Measurements from ENCODE around the gene OBSCN.

The OBSCN gene

DNA sequence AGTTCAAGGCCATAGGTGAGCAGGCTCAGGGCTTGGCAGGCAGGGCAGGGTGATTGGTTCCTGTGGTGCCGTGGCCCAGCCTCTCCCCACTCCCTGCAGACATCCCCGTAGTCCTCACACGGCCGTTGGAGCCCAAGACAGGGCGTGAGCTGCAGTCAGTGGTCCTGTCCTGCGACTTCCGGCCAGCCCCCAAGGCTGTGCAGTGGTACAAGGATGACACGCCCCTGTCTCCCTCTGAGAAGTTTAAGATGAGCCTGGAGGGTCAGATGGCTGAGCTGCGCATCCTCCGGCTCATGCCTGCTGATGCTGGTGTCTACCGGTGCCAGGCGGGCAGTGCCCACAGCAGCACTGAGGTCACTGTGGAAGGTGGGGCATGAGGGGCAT, 71.9 kb downstream of the OBSCN start:
- no peak for DNase-seq

DNA sequence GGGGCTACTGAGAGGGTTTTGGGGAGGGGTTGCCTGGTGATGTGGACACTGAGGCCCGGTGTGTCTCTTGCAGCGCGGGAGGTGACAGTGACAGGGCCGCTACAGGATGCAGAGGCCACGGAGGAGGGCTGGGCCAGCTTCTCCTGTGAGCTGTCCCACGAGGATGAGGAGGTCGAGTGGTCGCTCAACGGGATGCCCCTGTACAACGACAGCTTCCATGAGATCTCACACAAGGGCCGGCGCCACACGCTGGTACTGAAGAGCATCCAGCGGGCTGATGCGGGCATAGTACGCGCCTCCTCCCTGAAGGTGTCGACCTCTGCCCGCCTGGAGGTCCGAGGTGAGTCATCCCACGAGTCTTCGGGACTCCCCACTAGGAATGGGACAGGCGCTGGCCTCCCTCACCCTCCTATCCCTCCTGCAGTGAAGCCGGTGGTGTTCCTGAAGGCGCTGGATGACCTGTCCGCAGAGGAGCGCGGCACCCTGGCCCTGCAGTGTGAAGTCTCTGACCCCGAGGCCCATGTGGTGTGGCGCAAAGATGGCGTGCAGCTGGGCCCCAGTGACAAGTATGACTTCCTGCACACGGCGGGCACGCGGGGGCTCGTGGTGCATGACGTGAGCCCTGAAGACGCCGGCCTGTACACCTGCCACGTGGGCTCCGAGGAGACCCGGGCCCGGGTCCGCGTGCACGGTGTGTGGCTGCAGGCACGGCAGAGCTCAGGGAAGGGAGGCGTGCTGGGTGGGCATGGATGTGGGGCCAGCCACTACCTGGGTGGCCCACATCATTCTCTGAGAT, 72.5 kb downstream of the OBSCN start:
- no peak for DNase-seq

DNA sequence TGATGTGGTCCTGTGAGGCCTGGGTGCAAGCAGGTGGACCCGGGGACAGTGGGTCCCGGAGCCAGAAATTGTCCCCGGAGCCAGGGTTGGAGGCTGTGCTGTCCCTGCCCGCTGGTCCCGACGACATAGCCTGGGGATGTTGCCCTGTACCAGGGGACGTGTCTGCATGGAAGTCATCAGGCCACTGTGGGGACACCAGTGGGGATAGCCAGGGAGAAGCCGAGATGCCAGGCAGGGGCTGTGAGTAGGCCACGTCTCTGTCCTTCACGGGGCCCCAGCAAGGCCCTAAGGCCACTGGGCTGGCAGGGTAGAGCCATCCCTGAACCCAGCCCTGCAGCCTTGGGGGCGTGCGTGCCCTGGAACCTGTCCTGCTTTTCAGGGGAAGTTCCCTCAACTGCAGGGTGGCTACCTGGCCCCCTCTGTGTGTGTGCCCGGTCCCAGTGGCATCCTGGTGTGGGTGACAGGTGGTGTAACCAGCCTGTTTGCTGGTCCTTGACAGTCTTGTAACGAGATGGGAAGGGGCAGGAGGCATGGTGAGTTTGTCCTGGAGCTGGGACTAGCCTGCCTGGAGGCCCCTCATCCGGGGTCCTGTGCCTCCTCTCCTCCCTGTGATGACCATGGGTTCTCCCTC, 73.2 kb downstream of the OBSCN start:
- DNase-seq = no peak

DNA sequence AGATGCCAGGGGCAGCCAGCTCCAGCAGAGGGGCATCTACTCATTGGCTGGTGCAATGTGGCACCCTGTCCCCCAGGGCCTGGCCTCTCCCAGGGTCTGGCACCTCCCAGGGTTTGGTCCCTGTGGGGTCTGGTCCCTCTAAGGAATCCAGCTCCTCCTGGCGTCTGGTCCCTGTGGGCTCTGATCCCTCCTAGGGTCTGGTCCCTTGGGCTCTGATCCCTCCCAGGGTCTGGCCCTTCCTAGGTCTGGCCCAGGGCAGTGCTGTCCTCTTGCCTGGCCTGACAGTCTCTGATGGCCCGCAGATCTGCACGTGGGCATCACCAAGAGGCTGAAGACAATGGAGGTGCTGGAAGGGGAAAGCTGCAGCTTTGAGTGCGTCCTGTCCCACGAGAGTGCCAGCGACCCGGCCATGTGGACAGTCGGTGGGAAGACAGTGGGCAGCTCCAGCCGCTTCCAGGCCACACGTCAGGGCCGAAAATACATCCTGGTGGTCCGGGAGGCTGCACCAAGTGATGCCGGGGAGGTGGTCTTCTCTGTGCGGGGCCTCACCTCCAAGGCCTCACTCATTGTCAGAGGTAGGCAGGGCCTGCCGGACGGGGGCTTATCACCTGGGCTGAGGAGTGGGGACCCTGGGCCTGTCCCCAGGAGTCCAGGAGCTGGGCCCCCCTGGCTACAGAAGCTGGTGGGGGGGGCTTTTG, 73.9 kb downstream of the OBSCN start:
- no peak for DNase-seq

DNA sequence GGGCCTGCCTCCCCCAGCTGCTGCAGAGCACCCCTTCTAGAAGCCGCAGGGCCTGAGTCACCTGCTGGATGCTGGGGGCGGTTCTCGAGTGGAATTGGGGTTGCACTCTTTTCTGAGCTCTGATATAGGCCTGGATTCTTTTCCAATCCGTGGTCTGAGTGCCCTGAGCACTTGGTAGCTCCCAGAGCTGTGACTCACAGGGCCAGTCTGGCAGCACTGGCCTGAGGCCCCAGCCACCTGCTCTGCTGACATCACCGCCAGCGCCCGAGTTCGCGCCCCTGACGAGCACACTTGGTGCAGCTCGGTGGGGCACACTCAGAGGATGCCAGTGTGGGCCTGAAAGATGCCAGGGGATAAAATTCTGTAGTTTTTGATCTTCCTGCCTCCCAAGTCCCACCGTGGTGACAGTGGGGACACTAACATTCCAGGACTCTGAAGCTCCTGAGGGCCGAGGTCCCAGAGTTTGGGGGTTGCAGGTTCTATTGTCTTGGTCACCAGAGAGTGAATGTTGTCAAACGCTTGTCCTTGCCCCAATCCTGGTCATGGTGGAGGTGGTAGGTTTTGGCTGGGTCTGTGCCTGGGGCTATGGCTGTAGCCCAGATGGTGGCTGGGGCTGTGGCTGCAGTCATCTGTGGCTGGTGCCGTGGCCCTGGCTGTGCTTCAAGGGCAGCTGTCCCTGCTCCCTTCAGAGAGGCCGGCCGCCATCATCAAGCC, 74.6 kb downstream of the OBSCN start:
- DNase-seq = no peak

- DNase-seq = no peak
These were observed 75.2 kb downstream of the OBSCN start for GRCh38 chr1:228283043-228283371.

DNA sequence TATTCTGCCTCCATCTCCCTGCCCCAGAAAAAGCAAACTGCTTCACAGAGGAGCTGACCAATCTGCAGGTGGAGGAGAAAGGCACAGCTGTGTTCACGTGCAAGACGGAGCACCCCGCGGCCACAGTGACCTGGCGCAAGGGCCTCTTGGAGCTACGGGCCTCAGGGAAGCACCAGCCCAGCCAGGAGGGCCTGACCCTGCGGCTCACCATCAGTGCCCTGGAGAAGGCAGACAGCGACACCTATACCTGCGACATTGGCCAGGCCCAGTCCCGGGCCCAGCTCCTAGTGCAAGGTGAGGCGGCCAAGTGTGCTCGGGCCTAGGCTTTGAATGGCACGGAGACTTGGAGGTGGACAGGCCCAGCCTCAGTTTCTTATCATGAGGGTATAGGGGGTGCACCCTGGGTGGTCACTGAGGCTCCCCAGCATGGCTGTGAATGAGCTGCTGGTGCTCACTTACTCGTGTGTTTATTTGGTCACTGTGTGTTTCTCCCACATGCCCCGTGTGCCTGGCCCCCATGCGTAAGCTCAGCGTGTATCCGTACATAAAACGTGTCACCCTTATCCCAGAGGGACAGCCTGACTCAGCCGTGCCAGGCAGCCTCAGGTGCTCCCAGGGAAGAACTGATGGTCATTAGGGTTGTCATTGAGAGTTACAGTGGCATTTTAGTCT, 75.8 kb downstream of the OBSCN start:
- DNase-seq = no peak

DNA sequence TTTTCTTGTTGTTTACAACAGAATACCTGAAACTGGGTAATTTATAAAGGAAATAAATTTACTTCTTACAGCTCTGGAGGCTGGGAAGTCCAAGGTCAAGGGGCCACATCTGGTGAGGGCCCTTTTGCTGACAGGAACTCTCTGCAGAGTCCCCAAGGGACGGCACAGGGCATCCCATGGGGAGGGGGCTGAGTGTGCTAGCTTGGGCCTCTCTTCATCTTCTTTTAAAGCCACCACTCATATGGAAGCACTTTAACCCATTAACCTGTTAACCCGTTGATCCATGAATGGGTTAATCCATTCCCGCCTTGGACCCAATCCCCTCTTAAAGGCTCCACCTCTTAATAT, 76.3 kb downstream of the OBSCN start:
- no peak for DNase-seq

DNA sequence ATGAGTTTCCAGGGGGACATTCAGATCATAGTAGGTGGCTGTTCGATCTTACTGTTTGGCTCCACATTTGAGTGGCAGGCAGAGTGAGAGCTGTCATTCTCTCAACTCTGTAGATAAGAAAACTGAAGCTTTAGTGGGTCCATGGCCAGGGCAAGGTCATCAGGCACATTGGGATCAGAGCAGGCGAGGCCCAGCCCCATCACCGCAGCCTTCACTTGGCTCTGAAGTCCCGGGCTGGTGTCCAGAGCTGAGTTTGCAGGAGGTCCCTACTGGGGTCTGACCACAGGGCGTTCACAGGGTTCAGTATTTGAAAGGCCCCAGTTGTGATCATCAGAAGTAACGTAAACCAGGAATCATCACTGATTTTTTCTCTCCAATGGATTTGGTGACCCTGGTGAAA, 76.7 kb downstream of the OBSCN start:
- no peak for DNase-seq

DNA sequence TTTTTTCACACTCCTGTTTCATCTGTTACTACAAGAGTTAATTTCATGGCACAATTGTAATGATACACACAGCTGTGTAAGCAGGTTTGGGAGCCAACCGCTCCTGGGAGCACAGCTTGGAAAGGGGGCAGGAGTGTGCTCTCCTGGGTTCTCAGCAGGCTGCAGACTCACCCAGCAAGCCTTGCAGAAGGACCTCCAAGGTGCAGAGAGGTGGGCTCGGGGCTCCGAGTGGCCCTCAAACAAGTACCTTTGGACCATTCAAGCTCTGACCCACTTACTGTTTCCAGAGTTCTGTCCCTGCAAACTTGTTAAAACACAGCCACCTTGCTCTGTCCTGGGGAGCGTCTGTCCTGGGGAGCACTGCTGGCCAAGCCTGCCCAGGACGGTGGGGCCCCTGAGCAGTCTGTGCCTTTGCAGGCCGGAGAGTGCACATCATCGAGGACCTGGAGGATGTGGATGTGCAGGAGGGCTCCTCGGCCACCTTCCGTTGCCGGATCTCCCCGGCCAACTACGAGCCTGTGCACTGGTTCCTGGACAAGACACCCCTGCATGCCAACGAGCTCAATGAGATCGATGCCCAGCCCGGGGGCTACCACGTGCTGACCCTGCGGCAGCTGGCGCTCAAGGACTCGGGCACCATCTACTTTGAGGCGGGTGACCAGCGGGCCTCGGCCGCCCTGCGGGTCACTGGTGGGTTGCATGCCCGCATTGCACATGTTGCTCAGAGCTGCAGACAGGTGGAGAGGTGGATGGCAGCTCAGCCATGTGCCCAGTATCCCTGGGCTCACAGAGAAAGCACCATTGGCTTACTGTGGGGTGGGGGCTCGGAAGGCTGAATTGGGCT, 78.0 kb downstream of the OBSCN start:
- no peak for DNase-seq

DNA sequence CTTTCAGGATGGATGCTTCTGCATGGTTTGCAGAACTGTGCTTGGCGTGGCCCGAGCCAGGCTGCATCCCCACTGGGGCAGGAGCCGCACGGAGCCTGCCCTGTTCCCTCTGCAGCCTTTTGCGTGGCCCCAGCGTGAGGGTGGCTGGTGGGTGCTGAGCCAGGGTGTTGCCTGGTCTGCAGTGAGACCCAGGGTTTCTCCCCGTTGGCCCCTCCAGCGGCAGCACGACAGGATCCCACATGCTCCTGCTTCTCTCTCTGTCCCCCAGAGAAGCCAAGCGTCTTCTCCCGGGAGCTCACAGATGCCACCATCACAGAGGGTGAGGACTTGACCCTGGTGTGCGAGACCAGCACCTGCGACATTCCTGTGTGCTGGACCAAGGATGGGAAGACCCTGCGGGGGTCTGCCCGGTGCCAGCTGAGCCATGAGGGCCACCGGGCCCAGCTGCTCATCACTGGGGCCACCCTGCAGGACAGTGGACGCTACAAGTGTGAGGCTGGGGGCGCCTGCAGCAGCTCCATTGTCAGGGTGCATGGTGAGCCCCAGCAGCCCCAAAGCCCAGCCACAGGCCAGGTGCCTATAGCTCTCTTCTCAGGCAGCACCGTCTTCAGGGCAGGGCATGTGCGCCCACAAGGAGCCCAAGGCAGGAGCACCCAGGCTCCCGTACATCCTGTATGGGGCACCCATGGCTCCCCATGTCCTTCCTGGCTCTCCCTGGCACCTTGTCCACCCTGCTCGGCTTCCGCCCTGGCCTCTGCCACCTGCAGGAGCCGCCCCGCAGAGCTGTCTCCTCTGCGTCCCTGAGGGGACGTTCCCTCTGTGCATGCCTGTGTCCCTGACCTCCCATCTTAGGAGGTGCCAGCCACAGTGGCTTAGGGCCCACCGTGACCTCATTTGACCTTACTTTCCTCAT, 78.9 kb downstream of the OBSCN start:
- no peak for DNase-seq

GRCh38 chr1:228287541-228288425, 79.9 kb downstream of the OBSCN start:
- no peak for DNase-seq

DNA sequence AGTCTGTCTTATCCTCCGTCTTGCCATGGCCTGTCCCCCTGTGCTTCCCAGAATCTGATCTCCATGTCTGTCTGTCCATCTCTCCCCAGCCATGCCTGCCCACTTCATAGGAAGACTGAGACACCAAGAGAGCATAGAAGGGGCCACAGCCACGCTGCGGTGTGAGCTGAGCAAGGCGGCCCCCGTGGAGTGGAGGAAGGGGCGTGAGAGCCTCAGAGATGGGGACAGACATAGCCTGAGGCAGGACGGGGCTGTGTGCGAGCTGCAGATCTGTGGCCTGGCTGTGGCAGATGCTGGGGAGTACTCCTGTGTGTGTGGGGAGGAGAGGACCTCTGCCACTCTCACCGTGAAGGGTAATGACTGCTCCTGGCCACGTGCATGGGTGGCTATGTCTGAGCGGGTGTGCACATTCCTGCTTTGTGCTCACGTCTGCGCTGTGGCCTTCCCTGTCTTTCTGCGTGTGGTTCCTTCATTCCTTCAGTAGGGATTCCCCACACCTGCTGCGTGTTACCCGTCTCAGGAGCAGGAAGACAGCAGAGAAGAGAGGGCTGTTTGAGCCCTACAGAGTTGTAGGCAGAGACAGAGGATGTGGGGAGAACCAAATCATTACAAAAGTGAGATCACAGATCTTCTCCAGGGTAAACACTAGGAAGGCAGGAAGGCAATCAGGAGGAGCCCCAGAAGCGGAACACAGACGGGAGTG, 80.8 kb downstream of the OBSCN start:
- DNase-seq = no peak

- DNase-seq = no peak
These were observed 81.5 kb downstream of the OBSCN start for GRCh38 chr1:228289239-228289849.

DNA sequence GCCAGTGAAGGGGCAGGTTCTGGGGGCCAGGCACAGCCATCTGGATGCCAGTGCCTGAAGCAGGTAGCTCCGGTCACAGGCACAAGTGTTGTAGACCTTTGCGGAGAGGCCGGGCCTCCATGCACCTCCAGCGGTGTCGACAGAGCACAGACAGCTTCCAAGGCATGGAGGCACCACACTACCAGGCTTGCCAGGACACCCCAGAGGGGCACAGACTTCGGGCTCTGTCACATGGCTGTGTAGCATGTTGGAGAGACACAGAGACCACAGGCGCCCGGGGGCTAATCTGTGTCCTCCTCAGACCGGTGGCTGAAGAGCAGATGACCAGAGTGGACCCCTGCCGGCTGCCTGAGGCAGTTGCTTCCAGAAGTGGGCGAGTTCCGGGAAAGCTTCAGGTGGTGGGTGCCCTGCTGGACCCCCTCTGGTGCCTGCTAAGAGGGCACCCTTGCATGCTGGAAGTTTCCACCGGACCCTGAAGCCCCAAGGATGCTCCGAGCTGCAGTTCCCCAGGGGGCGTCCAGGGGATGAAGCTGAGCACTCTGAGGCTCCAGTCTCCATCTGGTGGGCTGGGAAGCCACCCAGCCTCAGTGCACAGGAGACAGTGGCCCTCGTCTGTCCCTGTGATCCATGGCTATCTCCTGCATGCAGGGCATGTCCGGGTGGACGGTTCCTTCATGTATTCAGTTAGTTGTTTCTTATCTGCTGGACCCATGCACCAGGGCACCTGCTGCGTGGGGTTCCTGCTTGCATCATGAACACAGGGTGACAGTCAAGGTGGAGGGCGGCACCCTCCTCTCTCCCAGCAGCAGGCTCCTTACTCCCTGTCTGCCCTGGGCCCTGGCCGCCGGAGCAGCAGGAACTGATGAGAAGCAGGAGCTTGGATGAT, 82.4 kb downstream of the OBSCN start:
- DNase-seq = no peak

GRCh38 chr1:228291906-228292608, 84.2 kb downstream of the OBSCN start:
- no peak for DNase-seq

GRCh38 chr1:228292609-228292911, 84.7 kb downstream of the OBSCN start:
- DNase-seq = no peak

All from NCI-H1694 (cell line).